GM21723 (cell line): Measurements from ENCODE around the gene SEMA3D.
"Not testable (repeated sequence)": the region's sequence is repeated elsewhere in the genome, so short reads cannot be mapped to it uniquely, and the experiment has no call there.

ENCODE experiments used
- ATAC-seq: cut with Tn5 transposase; IDR thresholded peaks from one replicate; pipeline ENCODE4 v1.9.1; 2021; ENCODE audit warnings: mild to moderate bottlenecking, moderate library complexity; ENCODE audit not compliant: unreplicated experiment

The SEMA3D gene

GRCh38 chr7:85000735-85001350 lies 186.0 kb downstream of the SEMA3D start:
- ATAC-seq, result no peak

- ATAC-seq, result no peak
These were observed 187.4 kb downstream of the SEMA3D start for GRCh38 chr7:84999450-84999849.

- ATAC-seq, result no peak
These were observed 188.2 kb downstream of the SEMA3D start for GRCh38 chr7:84998665-84999064.

GRCh38 chr7:84997626-84998025 lies 189.2 kb downstream of the SEMA3D start:
- ATAC-seq, result no peak

GRCh38 chr7:84992954-84993353 lies 193.9 kb downstream of the SEMA3D start:
- ATAC-seq, result not testable (repeated sequence)

- no peak for ATAC-seq
These were observed 201.6 kb downstream of the SEMA3D start for GRCh38 chr7:84985073-84985784.

- no peak for ATAC-seq
These were observed 204.7 kb downstream of the SEMA3D start for GRCh38 chr7:84982199-84982598.

- no peak for ATAC-seq
These were observed 205.5 kb downstream of the SEMA3D start for GRCh38 chr7:84981055-84981976.

- no peak for ATAC-seq
These were observed 211.2 kb downstream of the SEMA3D start for GRCh38 chr7:84975586-84976185.

- no peak for ATAC-seq
These were observed 215.5 kb downstream of the SEMA3D start for GRCh38 chr7:84971360-84971759.

- ATAC-seq, result no peak
These were observed 216.2 kb downstream of the SEMA3D start for GRCh38 chr7:84970670-84971069.

GRCh38 chr7:84953234-84953633 lies 233.6 kb downstream of the SEMA3D start:
- ATAC-seq, result no peak

- ATAC-seq, result no peak
These were observed 236.0 kb downstream of the SEMA3D start for GRCh38 chr7:84950836-84951235.

GRCh38 chr7:84949501-84949900 lies 237.4 kb downstream of the SEMA3D start:
- ATAC-seq, result no peak

GRCh38 chr7:84949067-84949466 lies 237.8 kb downstream of the SEMA3D start:
- no peak for ATAC-seq

GRCh38 chr7:84948634-84949033 lies 238.2 kb downstream of the SEMA3D start:
- ATAC-seq, result no peak

- ATAC-seq, result no peak
These were observed 240.3 kb downstream of the SEMA3D start for GRCh38 chr7:84946549-84946948.
